HG03060 (cell line): ENCODE results near the gene LTN1.
"Not testable (repeated sequence)": the region's sequence is repeated elsewhere in the genome, so short reads cannot be mapped to it uniquely, and the experiment has no call there.

Experiments used
- ATAC-seq: cut with Tn5 transposase; IDR thresholded peaks from one replicate; pipeline ENCODE4 v1.9.1; 2021; ENCODE audit warnings: low read depth, moderate number of reproducible peaks; ENCODE audit not compliant: unreplicated experiment

LTN1 gene

DNA sequence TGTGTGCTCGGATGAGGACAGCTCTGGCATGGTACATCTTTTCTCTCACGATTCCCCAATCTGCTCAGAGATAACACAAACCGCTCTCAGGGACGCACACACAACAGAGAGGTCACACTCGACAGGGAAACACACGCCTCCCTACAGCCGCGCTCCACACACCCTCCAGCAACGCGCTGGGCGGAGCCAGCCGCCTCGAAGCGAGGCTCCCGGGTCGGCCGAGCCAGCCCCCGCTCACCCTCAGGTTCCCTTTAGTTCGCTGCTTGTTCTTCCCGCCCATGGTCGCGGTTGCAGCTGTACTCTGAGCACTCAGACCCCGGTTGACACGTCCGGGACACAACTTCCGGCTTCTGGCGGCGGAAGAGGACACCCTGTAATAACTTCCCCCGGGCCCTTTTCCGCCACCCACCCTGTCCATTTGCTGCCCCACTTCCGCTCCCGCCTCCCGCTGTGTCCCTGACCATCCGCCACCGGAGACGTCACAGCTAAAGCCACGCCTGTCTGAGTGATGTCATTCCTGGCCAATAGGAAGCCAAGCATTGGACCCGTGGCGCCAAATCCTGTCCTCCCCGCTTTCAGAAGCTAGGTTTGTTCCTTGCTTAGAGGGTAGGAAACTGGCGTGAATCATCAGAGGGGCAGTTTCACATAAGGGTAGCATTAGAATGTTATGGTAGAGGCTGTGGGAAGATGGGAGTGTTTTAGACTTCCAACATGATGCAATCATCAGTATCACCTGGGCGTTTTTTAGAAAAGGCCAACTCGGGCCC is at the start of gene LTN1:
LTN1 (minus strand) TSS at position 352 of the 767 bp plus-strand sequence; CDS start at position 280, 72 bp downstream.
- peak; percentile 96 for ATAC-seq

- no peak for ATAC-seq
Measured at GRCh38 chr21:29034678-29035077, 42.0 kb upstream of the LTN1 start.

- no peak for ATAC-seq
Measured at GRCh38 chr21:29033871-29034270, 41.2 kb upstream of the LTN1 start.

DNA sequence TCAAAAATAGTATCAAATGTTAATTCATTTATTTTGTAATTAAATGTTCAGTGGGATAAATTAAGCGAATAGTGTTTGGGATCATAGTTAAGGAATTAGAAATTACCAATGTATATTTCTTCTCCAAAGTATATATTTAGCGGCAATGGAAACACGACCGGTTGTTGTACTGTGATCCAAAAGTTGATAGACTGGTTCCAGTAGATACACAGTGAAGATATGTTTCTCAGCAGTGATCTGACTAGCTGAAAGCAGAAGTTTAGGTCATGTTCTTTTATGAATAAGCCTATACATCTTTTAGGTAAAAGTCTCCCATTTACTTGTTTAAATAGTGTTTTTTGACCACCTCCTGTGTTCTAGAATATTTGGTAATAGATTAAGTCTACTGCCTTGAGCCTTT is 40.6 kb upstream of the LTN1 start:
- no peak for ATAC-seq

- no peak for ATAC-seq
Measured at GRCh38 chr21:29030909-29031308, 38.2 kb upstream of the LTN1 start.

- no peak for ATAC-seq
Measured at GRCh38 chr21:29029524-29029923, 36.8 kb upstream of the LTN1 start.

GRCh38 chr21:29025328-29025713 is 32.6 kb upstream of the LTN1 start:
- no peak for ATAC-seq

- peak; percentile 92 for ATAC-seq
Measured at GRCh38 chr21:29024474-29025327, 32.0 kb upstream of the LTN1 start, which contains the start of gene USP16. Gene USP16 (plus strand): TSS chr21:29024668. CDS start chr21:29027914, 3,246 bp downstream.

DNA sequence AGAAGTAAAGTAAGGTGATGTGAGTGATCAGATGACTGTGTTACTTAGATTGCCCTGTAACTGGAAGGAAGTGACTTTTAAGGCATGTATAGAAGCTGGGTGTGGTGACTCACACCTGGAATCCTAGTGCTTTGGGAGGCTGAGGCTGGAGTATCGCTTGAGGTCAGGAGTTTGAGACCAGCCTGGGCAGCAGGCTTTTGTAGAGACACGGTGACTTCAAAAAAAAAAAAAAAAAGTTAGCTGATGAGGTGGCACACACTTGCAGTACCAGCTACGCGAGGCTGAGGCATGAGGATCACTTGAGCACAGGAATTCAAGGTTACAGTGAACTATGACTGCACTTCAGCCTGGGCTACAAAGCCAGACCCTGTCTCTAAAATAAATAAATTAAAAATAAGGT is 29.5 kb upstream of the LTN1 start:
- no peak for ATAC-seq

- ATAC-seq, result no peak
Measured at GRCh38 chr21:29018540-29018939, 25.9 kb upstream of the LTN1 start.

DNA sequence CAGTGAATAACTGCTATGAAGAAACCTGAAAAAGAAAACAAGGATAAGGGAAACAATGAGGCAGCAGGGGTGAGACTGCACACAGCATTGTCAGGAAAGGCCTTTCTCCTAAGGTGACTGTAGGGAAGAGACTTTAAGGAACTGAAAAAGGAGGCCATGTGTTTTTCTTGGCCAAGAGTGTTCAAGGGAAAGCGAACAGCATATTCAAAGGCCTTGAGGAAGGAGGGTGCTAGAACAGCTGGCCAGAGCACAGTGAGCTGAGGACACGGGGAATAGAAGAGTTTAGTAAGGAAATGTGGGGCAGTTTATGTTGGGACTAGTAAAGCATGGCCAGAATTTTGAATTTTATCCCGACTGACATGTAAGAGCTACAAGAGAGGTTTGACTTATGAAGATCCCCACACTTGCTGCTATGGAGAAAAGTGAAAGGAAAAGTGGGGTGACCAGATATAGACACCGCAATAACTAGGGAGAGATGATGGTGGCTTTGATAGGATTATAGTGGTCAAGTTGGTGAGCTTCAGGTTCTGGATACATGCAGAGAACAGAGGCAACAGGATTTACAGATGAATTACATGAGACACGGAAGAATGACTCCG is 25.1 kb upstream of the LTN1 start:
- ATAC-seq, result no peak

DNA sequence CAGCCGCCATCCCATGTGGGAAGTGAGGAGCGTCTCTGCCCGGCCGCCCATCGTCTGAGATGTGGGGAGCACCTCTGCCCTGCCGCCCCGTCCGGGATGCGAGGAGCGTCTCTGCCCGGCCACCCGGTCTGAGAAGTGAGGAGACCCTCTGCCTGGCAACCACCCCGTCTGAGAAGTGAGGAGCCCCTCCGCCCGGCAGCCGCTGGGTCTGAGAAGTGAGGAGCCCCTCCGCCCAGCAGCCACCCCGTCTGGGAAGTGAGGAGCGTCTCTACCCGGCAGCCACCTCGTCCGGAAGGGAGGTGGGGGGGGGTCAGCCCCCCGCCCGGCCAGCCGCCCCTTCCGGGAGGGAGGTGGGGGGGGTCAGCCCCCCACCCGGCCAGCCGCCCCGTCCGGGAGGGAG is 18.6 kb upstream of the LTN1 start:
- ATAC-seq, result not testable (repeated sequence)

DNA sequence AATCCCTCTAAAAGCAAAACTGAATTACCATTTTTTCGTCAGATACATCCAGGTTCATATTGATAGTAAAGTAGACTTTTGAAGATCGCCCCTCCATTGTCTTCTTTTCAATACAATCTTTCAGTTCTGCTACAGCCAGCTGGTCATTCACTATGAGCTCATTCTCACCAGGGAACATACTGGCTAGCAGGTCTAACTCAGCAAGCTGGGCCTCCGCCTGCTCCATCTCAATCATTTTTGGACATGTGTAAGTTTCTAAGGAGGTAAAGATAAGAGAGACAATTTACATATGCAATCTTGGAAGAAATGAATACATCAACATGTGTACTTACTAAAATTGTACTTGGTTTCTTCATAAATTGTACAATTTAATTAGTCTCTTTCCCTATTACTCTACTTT is 15.7 kb upstream of the LTN1 start:
- ATAC-seq, result no peak

DNA sequence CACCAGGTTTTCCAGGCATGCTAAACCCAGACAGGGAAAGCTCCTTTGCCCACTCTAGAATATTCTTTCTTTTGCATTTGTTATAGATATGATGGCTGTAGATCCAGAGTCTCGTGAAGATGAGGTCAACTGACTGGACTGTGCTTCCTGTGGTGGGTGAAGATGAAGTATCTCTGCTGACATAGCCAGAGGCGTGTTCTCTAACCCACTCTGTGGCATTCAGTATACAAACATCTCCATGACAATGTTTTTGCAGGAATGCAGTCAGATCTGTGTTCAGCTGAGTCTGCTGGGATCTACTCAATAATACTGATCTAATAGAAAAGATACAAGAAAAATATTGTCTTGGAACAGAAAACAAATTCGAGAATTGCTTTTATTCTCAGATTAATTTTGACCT is 15.1 kb upstream of the LTN1 start:
- ATAC-seq, result no peak

DNA sequence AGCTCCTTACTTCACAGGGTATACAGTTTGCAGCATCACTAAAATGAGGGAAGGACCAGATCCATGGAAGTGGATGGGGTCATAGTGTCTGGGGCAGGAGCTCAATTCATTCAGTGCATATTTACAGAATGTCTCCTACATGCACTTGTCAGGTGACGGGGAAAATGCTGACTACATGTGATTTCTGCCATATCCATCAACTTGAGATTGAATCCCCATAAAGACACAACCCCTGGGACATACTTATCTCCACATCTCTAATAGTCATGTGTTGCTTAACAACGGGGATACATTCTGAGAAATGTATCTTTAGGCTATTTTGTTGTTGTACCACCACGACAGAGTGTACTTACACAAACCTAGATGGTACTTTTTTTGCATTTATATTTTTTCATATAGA is 14.5 kb upstream of the LTN1 start:
- no peak for ATAC-seq

DNA sequence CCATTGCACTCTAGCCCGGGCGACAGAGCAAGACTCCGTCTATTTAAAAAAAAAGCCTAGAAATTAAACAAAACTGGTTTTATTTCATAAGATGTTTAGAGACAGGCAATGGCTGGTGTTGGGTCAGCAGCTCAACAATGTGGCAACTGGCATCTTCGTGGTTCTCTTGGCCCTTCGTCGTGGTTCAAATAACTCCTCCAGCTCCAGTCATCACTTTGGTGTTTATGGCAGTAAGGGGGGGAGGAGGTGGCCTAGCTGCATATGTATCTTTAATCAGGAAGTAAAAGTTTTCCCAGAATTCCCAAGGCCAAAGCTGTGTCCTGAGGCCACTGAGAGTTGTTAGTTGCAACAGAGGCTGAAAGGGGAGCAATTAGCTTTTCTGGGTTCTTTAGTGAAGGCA is 13.0 kb upstream of the LTN1 start:
- ATAC-seq, result no peak

GRCh38 chr21:29002442-29003144 is 9.9 kb upstream of the LTN1 start:
- ATAC-seq, result peak; percentile 96

DNA sequence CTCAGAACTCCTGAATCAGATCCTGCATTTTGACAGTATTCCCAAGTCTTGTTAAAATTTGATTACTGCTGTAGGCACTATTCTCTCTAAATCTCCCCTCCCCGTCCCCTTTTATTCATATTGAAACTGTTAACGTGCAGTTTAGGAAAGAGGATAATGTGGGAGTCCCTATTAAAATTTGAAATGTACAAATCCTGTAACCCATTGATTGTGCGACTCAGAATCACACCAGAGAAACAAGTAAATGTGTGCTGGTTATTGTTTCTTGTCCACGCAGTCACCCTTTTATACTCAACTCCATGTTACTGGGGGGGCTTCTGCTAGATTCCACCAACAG is 584 bp upstream of the LTN1 start:
- no peak for ATAC-seq

- no peak for ATAC-seq
Measured at GRCh38 chr21:28991861-28992525, 684 bp downstream of the LTN1 start.

GRCh38 chr21:28988146-28988545 is 4.5 kb downstream of the LTN1 start:
- not testable (repeated sequence) for ATAC-seq
